ENCODE data around the gene MUC13. TPM values are rescaled to one million over a fixed set of nuclear protein-coding genes. Genes with fewer than 3 reads are reported as not detected.

Gene MUC13
- total RNA-seq, 1 experiment from 2014 or later = not detected

- BruUV-seq (replicated peaks) = no TSS peak
- DNase-seq (ENCODE audit: low spot score) = no peak
Observed at GRCh38 chr3:124965413-124965812, 30.9 kb upstream of the MUC13 start.

GRCh38 chr3:124964387-124964786 lies 29.8 kb upstream of the MUC13 start:
- Histone ChIP-seq H3K4me1 (ENCODE audit: insufficient read depth, low read length, poor library complexity, severe bottlenecking) (no peaks in the 10 kb centered on the region), H3K27ac (ENCODE audit: low read depth, low read length, poor library complexity, severe bottlenecking) (no peak overlapping the region), H3K27me3 (replicated peaks; ENCODE audit: insufficient read depth, low read depth, low read length, poor library complexity) (no peaks in the 10 kb centered on the region), H3K36me3 (ENCODE audit: insufficient read depth, low read length, poor library complexity, severe bottlenecking) (no peaks in the 10 kb centered on the region), H3K9me3 (ENCODE audit: low read depth, low read length, poor library complexity, severe bottlenecking) (no peaks in the 10 kb centered on the region), H3K4me3 (ENCODE audit: low read depth, low read length, poor library complexity, severe bottlenecking) (no peak overlapping the region)
- CTCF ChIA-PET = no interaction called here
- no TSS peak for BruUV-seq (replicated peaks)
- no peak for TF ChIP-seq EZH2 (IDR thresholded peaks at IDR 0.05; ENCODE audit: borderline replicate concordance, low read depth, low read length, poor library complexity, severe bottlenecking)
- no peak for TF ChIP-seq CTCF (conservative IDR thresholded peaks at IDR 0.05; ENCODE audit: low read depth, low read length)
- intact Hi-C loops (cut with micrococcal nuclease; ENCODE audit: unreplicated experiment) = no loop called here
- no peak for DNase-seq (ENCODE audit: low spot score)
- POLR2A ChIA-PET (ENCODE audit: low non-redundant PET) = no interaction called here

More at GRCh38 chr3:124965413-124965812, 30.9 kb upstream of the MUC13 start:
- no peaks in the 10 kb centered on the region for H3K27me3 ChIP-seq (replicated peaks; ENCODE audit: insufficient read depth, low read depth, low read length, poor library complexity)
- no peaks in the 10 kb centered on the region for H3K4me1 ChIP-seq (ENCODE audit: insufficient read depth, low read length, poor library complexity, severe bottlenecking)
- no peak overlapping the region for H3K27ac ChIP-seq (ENCODE audit: low read depth, low read length, poor library complexity, severe bottlenecking)
- ChIA-PET CTCF (no interaction called here), POLR2A (ENCODE audit: low non-redundant PET) (no interaction called here)
- H3K36me3 ChIP-seq (ENCODE audit: insufficient read depth, low read length, poor library complexity, severe bottlenecking) = peaks cover 10% of the 10 kb centered on the region
- H3K9me3 ChIP-seq (ENCODE audit: low read depth, low read length, poor library complexity, severe bottlenecking) = no peaks in the 10 kb centered on the region
- no peak overlapping the region for H3K4me3 ChIP-seq (ENCODE audit: low read depth, low read length, poor library complexity, severe bottlenecking)
- TF ChIP-seq EZH2 (IDR thresholded peaks at IDR 0.05; ENCODE audit: borderline replicate concordance, low read depth, low read length, poor library complexity, severe bottlenecking) (no peak), CTCF (conservative IDR thresholded peaks at IDR 0.05; ENCODE audit: low read depth, low read length) (no peak)
- intact Hi-C loops (cut with micrococcal nuclease; ENCODE audit: unreplicated experiment) = no loop called here

GRCh38 chr3:124963755-124964154 lies 29.2 kb upstream of the MUC13 start:
- Histone ChIP-seq H3K4me3 (ENCODE audit: low read depth, low read length, poor library complexity, severe bottlenecking) (no peak overlapping the region), H3K9me3 (ENCODE audit: low read depth, low read length, poor library complexity, severe bottlenecking) (no peaks in the 10 kb centered on the region), H3K36me3 (ENCODE audit: insufficient read depth, low read length, poor library complexity, severe bottlenecking) (no peaks in the 10 kb centered on the region), H3K27me3 (replicated peaks; ENCODE audit: insufficient read depth, low read depth, low read length, poor library complexity) (no peaks in the 10 kb centered on the region), H3K4me1 (ENCODE audit: insufficient read depth, low read length, poor library complexity, severe bottlenecking) (no peaks in the 10 kb centered on the region), H3K27ac (ENCODE audit: low read depth, low read length, poor library complexity, severe bottlenecking) (no peak overlapping the region)
- intact Hi-C loops (cut with micrococcal nuclease; ENCODE audit: unreplicated experiment) = no loop called here
- POLR2A ChIA-PET (ENCODE audit: low non-redundant PET) = no interaction called here
- BruUV-seq (replicated peaks) = no TSS peak
- TF ChIP-seq EZH2 (IDR thresholded peaks at IDR 0.05; ENCODE audit: borderline replicate concordance, low read depth, low read length, poor library complexity, severe bottlenecking) (no peak), CTCF (conservative IDR thresholded peaks at IDR 0.05; ENCODE audit: low read depth, low read length) (no peak)
- DNase-seq (ENCODE audit: low spot score) = no peak
- CTCF ChIA-PET = no interaction called here
